Embryonic facial prominence (tissue), 1 donor: ENCODE measurements around the gene UBE2L3.
"Not testable (repeated sequence)": the region's sequence is repeated elsewhere in the genome, so short reads cannot be mapped to it uniquely, and the experiment has no call there.

ENCODE experiments used
- DNase-seq: peaks from one replicate; pipeline ENCODE4 v3.0.0-alpha.2; 2016; ENCODE audit errors: extremely low spot score

The UBE2L3 gene

GRCh38 chr22:21571679-21572078, 4.2 kb downstream of the UBE2L3 start:
- DNase-seq, result no peak

- no peak for DNase-seq
Observed at GRCh38 chr22:21573293-21573734, 5.8 kb downstream of the UBE2L3 start.

- DNase-seq, result no peak
Observed at GRCh38 chr22:21573750-21574494, 6.4 kb downstream of the UBE2L3 start.

- no peak for DNase-seq
Observed at GRCh38 chr22:21579474-21579851, 11.9 kb downstream of the UBE2L3 start.

- not testable (repeated sequence) for DNase-seq
Observed at GRCh38 chr22:21580623-21581007, 13.1 kb downstream of the UBE2L3 start.

GRCh38 chr22:21581009-21581713, 13.6 kb downstream of the UBE2L3 start:
- DNase-seq, result not testable (repeated sequence)

- DNase-seq, result no peak
Observed at GRCh38 chr22:21582801-21583740, 15.6 kb downstream of the UBE2L3 start.

GRCh38 chr22:21585389-21585788, 17.9 kb downstream of the UBE2L3 start:
- no peak for DNase-seq

- DNase-seq, result no peak
Observed at GRCh38 chr22:21587803-21588611, 20.5 kb downstream of the UBE2L3 start.

- no peak for DNase-seq
Observed at GRCh38 chr22:21589396-21589795, 21.9 kb downstream of the UBE2L3 start.

GRCh38 chr22:21590809-21591641, 23.5 kb downstream of the UBE2L3 start:
- no peak for DNase-seq

- no peak for DNase-seq
Observed at GRCh38 chr22:21591695-21592094, 24.2 kb downstream of the UBE2L3 start.

- DNase-seq, result no peak
Observed at GRCh38 chr22:21592422-21592821, 24.9 kb downstream of the UBE2L3 start.

GRCh38 chr22:21593406-21594232, 26.1 kb downstream of the UBE2L3 start:
- DNase-seq, result no peak

GRCh38 chr22:21594865-21595452, 27.4 kb downstream of the UBE2L3 start:
- no peak for DNase-seq

- DNase-seq, result not testable (repeated sequence)
Observed at GRCh38 chr22:21596356-21597135, 29.0 kb downstream of the UBE2L3 start.

- DNase-seq, result no peak
Observed at GRCh38 chr22:21598302-21598701, 30.8 kb downstream of the UBE2L3 start.
